Measurements from ENCODE around the gene CALY.

- TF ChIP-seq CTCF (conservative IDR thresholded peaks at IDR 0.05 in 1 of 2, IDR thresholded peaks at IDR 0.05 in 1 of 2; ENCODE audit: extremely low read depth in 1 of 2, insufficient read depth in 1 of 2, low read depth in 1 of 2, low read length in 2 of 2) (no peak), EZH2 (IDR thresholded peaks at IDR 0.05; ENCODE audit: borderline replicate concordance, low read length) (no peak)
Measured at GRCh38 chr10:133361773-133362441, 25.2 kb upstream of the CALY start.
